GM12878 (cell line): ENCODE results near the gene HNF4A. TPM values are rescaled to one million over a fixed set of nuclear protein-coding genes. Genes with fewer than 3 reads are reported as not detected.

ENCODE experiments used
- ATAC-seq: fragments of 200-7000 bp; cut with Tn5 transposase; 3 replicates; pipeline ENCODE4 v1.9.1; 2020; ENCODE audit warnings: mild to moderate bottlenecking, moderate library complexity
- BruUV-seq: library from RNA; stranded (reverse); fragments of 400-500 nt; replicated peaks from 2 replicates; lab custom pipeline; 2021; lab: Mats Ljungman, UMichigan
- CTCF ChIA-PET: fragments of 300-600 bp; sonication (Branson Sonifier 250); formaldehyde crosslinking; extraction: SDS; loops from one replicate; lab custom pipeline; 2021; ENCODE audit warnings: inconsistent platforms; lab: Yijun Ruan, JAX
- POLR2A ChIA-PET: fragments of 350-600 bp; formaldehyde crosslinking; extraction: SDS; loops from one replicate; lab custom pipeline; 2021; ENCODE audit warnings: inconsistent platforms; lab: Charles Lee
- RAD21 ChIA-PET: fragments of 300-600 bp; sonication (Branson Sonifier 250); formaldehyde crosslinking; loops from one replicate; lab custom pipeline; 2023; ENCODE audit warnings: antibody characterized with exemption; ENCODE audit not compliant: unreplicated experiment; lab: Charles Lee
- SMC1A ChIA-PET: fragments of 300-600 bp; sonication (Branson Sonifier 250); formaldehyde crosslinking; loops from one replicate; lab custom pipeline; 2023; ENCODE audit not compliant: unreplicated experiment, uncharacterized antibody; lab: Charles Lee
- DNase-seq: peaks from one replicate; pipeline ENCODE4 v3.0.0-alpha.2; 2011; ENCODE audit warnings: low read depth, low spot score
- FAIRE-seq: peaks from 3 replicates; lab custom pipeline; 2011; peaks lifted over from hg19 to GRCh38; lab: Jason Lieb, UNC
- H2AFZ ChIP-seq: 2 replicates; pipeline ENCODE4 v1.6.0; 2011; ENCODE audit warnings: low read depth, low read length, control low read depth; ENCODE audit not compliant: control insufficient read depth
- H3K27ac ChIP-seq: 2 replicates; pipeline ENCODE4 v1.5.1; 2011; ENCODE audit warnings: control low read depth; ENCODE audit not compliant: control insufficient read depth, insufficient read depth
- H3K27me3 ChIP-seq, 2 experiments: replicated peaks in 1 of 2; 2 replicates each; pipeline versions ENCODE4 v1.6.0 to v1.6.1; 2011; ENCODE audit warnings: low read length in 1 of 2; ENCODE audit not compliant: control insufficient read depth in 2 of 2, insufficient read depth in 2 of 2
- H3K36me3 ChIP-seq, 2 experiments: 2 replicates each; pipeline ENCODE4 v1.5.1; 2011; ENCODE audit warnings: low read length in 1 of 2; ENCODE audit not compliant: control insufficient read depth in 2 of 2, insufficient read depth in 2 of 2
- H3K4me1 ChIP-seq: 2 replicates; pipeline ENCODE4 v1.6.1; 2011; ENCODE audit warnings: mild to moderate bottlenecking, low read length, moderate library complexity, mixed read lengths; ENCODE audit not compliant: control insufficient read depth, insufficient read depth
- H3K4me2 ChIP-seq: 2 replicates; pipeline ENCODE4 v1.6.0; 2011; ENCODE audit warnings: control low read depth; ENCODE audit not compliant: control insufficient read depth, insufficient read depth
- H3K4me3 ChIP-seq: fragments of 200-600 bp; sonication (generic); 2 replicates; pipeline ENCODE4 v1.5.1; 2016
- H3K79me2 ChIP-seq: 2 replicates; pipeline ENCODE4 v1.6.0; 2011; ENCODE audit warnings: low read length; ENCODE audit not compliant: control insufficient read depth, insufficient read depth
- H3K9ac ChIP-seq: 2 replicates; pipeline ENCODE4 v1.8.0; 2011; ENCODE audit warnings: low read length, control low read depth, mixed read lengths; ENCODE audit not compliant: control insufficient read depth, insufficient read depth
- H3K9me3 ChIP-seq: replicated peaks from 3 replicates; pipeline ENCODE4 v1.5.1; 2011; ENCODE audit warnings: mild to moderate bottlenecking, low read length; ENCODE audit not compliant: control insufficient read depth, insufficient read depth
- H4K20me1 ChIP-seq: 2 replicates; pipeline ENCODE4 v1.6.0; 2011; ENCODE audit not compliant: control insufficient read depth, insufficient read depth
- GABPA ChIP-seq: IDR thresholded peaks from 2 replicates; pipeline ENCODE4 v1.6.1; 2014; ENCODE audit warnings: antibody characterized with exemption, low read depth, mild to moderate bottlenecking, inconsistent platforms
- MTA3 ChIP-seq: IDR thresholded peaks from 2 replicates; pipeline ENCODE4 v1.6.1; 2012; ENCODE audit warnings: low read length, inconsistent platforms, borderline replicate concordance
- RBBP5 ChIP-seq: fragments of 200-600 bp; sonication (generic); conservative IDR thresholded peaks from 2 replicates; pipeline ENCODE4 v1.6.1; 2016
- SRF ChIP-seq, 2 experiments: IDR thresholded peaks; 2 replicates each; pipeline ENCODE4 v1.6.1; 2011; ENCODE audit warnings: low read depth in 2 of 2, low read length in 2 of 2, mild to moderate bottlenecking in 1 of 2, moderate library complexity in 1 of 2
- ZNF274 ChIP-seq: IDR thresholded peaks from one replicate; pipeline ENCODE4 v1.8.0; 2011; ENCODE audit not compliant: insufficient read length, insufficient read depth
- WGBS: methylation state at CpG from one replicate; pipeline ENCODE4 v1.1.6; 2016; ENCODE audit warnings: low lambda C conversion rate; ENCODE audit not compliant: insufficient replicate concordance, insufficient coverage; ENCODE audit errors: missing lambda C conversion rate; 5-methylcytosine and 5-hydroxymethylcytosine counted together
- in situ Hi-C: fragments of 300-500 bp; cut with MboI; formaldehyde crosslinking; loops from 9 replicates; pipeline ENCODE4 v1.14.3; 2018; ENCODE audit warnings: mixed read lengths
- intact Hi-C: fragments of 100-400 bp; cut with micrococcal nuclease; formaldehyde crosslinking; loops from one replicate; pipeline ENCODE4 v1.14.2; 2022; ENCODE audit not compliant: unreplicated experiment
- polyA plus RNA-seq, 11 experiments: library from polyadenylated mRNA; depleted of rRNA in 4 of 11; unstranded in 6 of 11; stranded (reverse) in 5 of 11; fragments of >200 nt; fragmentation: Nextera tagmentation in 4 of 11; fragmentation: Illumina TruSeq in 1 of 11; extraction: Ambion mirVana in 4 of 11; extraction: Trizol in 1 of 11; gene quantifications; 1 replicate in 1 of 11; 2 replicates in 10 of 11; pipeline versions ENCODE4 v1.2.1 to v1.2.3, GENCODE V29; 2011 to 2016; ENCODE audit warnings: inconsistent platforms in 2 of 11, missing spikeins in 2 of 11, low read depth in 1 of 11
- total RNA-seq, 4 experiments: library from RNA; depleted of rRNA in 3 of 4; stranded (reverse); fragments of >200 nt in 3 of 4; fragmentation: Illumina TruSeq in 1 of 4; extraction: Trizol in 1 of 4; gene quantifications; 2 replicates each; pipeline versions ENCODE4 v1.2.1 to v1.2.3, GENCODE V29; 2013 to 2021
- TF ChIP-seq, protein P1 (sequence below): fragments of 450-650 bp; IDR thresholded peaks from 2 replicates; pipeline ENCODE4 v1.6.1; 2016; ENCODE audit warnings: mild to moderate bottlenecking, moderate library complexity, borderline replicate concordance
- TF ChIP-seq, protein P2 (sequence below): IDR thresholded peaks from 2 replicates; pipeline ENCODE4 v1.6.1; 2012; ENCODE audit warnings: low read depth, low read length, improper control_type of control experiment
- TF ChIP-seq, protein P3 (sequence below): IDR thresholded peaks from 2 replicates; pipeline ENCODE4 v1.6.1; 2011; ENCODE audit warnings: mild to moderate bottlenecking, low read depth, low read length, moderate library complexity; ENCODE audit not compliant: insufficient replicate concordance
- TF ChIP-seq, protein P4 (sequence below): IDR thresholded peaks from 2 replicates; pipeline ENCODE4 v1.6.1; 2011; ENCODE audit warnings: low read depth, mild to moderate bottlenecking, low read length, moderate library complexity, borderline replicate concordance; ENCODE audit errors: extremely low read depth

HNF4A gene
- total and polyA plus RNA-seq, 10 of the 15 experiments (the other 5 are each of a cell fraction or from before 2014, with no cell fraction given): 0.21 TPM; not detected in 9

DNA sequence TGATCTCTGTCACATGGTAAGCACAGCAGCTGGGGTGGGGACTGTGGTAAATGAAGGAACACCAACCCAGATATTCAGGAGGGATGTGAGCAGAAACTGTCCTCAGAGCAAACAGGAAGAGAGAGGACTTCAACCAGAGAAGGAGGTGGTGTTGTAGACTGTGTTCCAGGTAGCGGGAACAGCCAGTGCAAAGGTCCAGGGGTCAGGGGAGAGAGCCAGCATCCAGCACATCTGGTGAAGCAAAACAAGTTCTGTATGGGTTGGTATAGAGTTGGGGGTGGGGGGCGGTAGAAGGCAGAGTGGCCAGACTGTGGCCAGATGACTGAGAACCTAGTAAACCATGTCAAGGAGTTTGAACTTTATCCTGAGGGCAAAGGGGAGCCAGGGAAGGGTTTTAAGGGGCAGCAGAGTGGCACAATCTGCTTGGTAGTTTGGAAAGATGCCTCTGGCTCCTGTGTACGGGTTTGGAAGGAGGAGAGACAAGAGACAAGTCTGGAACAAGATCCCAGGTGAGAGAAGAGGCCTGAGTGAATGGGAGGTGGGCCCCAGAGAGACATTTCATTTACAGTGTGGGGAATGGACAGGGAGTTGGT lies 92.4 kb downstream of the HNF4A start (continued):
- TF ChIP-seq, protein P1, sequence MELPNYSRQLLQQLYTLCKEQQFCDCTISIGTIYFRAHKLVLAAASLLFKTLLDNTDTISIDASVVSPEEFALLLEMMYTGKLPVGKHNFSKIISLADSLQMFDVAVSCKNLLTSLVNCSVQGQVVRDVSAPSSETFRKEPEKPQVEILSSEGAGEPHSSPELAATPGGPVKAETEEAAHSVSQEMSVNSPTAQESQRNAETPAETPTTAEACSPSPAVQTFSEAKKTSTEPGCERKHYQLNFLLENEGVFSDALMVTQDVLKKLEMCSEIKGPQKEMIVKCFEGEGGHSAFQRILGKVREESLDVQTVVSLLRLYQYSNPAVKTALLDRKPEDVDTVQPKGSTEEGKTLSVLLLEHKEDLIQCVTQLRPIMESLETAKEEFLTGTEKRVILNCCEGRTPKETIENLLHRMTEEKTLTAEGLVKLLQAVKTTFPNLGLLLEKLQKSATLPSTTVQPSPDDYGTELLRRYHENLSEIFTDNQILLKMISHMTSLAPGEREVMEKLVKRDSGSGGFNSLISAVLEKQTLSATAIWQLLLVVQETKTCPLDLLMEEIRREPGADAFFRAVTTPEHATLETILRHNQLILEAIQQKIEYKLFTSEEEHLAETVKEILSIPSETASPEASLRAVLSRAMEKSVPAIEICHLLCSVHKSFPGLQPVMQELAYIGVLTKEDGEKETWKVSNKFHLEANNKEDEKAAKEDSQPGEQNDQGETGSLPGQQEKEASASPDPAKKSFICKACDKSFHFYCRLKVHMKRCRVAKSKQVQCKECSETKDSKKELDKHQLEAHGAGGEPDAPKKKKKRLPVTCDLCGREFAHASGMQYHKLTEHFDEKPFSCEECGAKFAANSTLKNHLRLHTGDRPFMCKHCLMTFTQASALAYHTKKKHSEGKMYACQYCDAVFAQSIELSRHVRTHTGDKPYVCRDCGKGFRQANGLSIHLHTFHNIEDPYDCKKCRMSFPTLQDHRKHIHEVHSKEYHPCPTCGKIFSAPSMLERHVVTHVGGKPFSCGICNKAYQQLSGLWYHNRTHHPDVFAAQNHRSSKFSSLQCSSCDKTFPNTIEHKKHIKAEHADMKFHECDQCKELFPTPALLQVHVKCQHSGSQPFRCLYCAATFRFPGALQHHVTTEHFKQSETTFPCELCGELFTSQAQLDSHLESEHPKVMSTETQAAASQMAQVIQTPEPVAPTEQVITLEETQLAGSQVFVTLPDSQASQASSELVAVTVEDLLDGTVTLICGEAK: no peak
- TF ChIP-seq, all 136 proteins: peak for 0

DNA sequence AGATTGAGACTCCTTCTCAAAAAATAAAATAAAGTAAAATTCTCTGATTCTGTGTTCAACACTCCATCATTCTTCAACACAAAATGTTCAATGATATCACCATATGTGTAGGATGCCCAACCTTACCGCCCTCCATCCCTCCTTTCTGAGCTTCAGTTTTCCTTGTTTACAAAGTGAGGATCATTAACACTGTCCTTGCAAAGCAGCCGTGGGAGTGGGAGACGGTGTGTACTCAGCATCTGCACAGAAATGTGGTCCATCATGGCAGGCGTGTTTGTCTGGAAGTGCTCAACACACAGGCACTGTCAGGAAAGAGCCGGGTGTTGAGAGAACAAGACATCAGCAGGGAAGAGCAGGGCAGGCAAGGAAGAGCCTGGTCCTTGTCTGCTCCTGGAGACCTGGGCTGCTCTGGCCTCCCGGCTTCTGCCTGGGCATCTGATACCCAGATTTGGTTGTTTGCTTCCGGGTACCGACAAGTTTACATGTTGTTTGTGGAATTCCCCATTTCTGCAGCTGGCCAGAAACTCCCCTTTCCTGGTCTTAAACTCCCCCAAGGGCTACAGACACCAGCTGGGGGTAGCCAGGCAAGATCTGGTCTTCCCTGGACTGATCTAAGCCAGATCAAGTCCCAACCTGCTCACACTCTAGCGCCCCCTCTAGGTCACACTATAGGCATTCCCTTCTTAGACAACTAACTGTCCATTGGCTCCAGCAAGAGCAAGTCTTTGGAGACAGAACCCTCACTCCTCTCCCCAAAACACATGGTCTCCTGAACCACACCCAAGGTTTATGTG lies 93.5 kb downstream of the HNF4A start:
- peak; percentile 5 for DNase-seq
- H4K20me1 ChIP-seq: no peaks in the 10 kb centered on the region
- H3K9ac ChIP-seq: no peak overlapping the region
- no peaks in the 10 kb centered on the region; the same call in 2 of the 3 replicates for H3K9me3 ChIP-seq
- FAIRE-seq: no peak
- POLR2A ChIA-PET: no interaction called here
- CTCF ChIA-PET: interaction anchor here (1.5 kb wide), 1 partner anchor 60 kb away, joined by 3 read pairs; no protein-coding TSS in a partner anchor
- 51% methylated on average over 9 of the region's 9 CpGs for WGBS
- H3K27ac ChIP-seq: no peak overlapping the region
- in situ Hi-C loops: no loop called here
- SMC1A ChIA-PET: no interaction called here
- no peaks in the 10 kb centered on the region for H3K36me3 ChIP-seq
- H3K27me3 ChIP-seq: no peaks in the 10 kb centered on the region; a peak in 1 of 4 replicates
- peak; percentile 83 for ATAC-seq
- no peaks in the 10 kb centered on the region for H3K79me2 ChIP-seq
- H2AFZ ChIP-seq: no peak overlapping the region; the same call in none of the 2 replicates
- H3K4me3 ChIP-seq: no peak overlapping the region
- no peak overlapping the region for H3K4me2 ChIP-seq
- no peaks in the 10 kb centered on the region; the same call in 1 of the 2 replicates for H3K4me1 ChIP-seq
- BruUV-seq: no TSS peak
- intact Hi-C loops: no loop called here
- RAD21 ChIA-PET: no interaction called here
- TF ChIP-seq SRF (IDR thresholded peaks at IDR 0.05; ENCODE audit: low read depth in 2 of 2, low read length in 2 of 2) (peak; percentile 45 to 78; a peak in 3 of 4 replicates), MTA3 (no peak), ZNF274 (no peak), RBBP5 (no peak), GABPA (no peak)
- TF ChIP-seq, protein P2, sequence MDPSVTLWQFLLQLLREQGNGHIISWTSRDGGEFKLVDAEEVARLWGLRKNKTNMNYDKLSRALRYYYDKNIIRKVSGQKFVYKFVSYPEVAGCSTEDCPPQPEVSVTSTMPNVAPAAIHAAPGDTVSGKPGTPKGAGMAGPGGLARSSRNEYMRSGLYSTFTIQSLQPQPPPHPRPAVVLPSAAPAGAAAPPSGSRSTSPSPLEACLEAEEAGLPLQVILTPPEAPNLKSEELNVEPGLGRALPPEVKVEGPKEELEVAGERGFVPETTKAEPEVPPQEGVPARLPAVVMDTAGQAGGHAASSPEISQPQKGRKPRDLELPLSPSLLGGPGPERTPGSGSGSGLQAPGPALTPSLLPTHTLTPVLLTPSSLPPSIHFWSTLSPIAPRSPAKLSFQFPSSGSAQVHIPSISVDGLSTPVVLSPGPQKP: no peak
- TF ChIP-seq, protein P3, sequence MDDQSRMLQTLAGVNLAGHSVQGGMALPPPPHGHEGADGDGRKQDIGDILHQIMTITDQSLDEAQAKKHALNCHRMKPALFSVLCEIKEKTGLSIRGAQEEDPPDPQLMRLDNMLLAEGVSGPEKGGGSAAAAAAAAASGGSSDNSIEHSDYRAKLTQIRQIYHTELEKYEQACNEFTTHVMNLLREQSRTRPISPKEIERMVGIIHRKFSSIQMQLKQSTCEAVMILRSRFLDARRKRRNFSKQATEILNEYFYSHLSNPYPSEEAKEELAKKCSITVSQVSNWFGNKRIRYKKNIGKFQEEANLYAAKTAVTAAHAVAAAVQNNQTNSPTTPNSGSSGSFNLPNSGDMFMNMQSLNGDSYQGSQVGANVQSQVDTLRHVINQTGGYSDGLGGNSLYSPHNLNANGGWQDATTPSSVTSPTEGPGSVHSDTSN: no peak
- TF ChIP-seq, protein P4, sequence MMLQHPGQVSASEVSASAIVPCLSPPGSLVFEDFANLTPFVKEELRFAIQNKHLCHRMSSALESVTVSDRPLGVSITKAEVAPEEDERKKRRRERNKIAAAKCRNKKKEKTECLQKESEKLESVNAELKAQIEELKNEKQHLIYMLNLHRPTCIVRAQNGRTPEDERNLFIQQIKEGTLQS: no peak
